OCI-LY7 (cell line): ENCODE measurements around the gene ABCC12.

Experiments
- CTCF ChIP-seq: fragments of 200-600 bp; sonication (generic); conservative IDR thresholded peaks from 2 replicates; pipeline ENCODE4 v1.5.1; 2014; ENCODE audit warnings: mild to moderate bottlenecking, antibody characterized with exemption, low read length, moderate library complexity, mixed read lengths
- EZH2phosphoT487 ChIP-seq: fragments of 200-600 bp; sonication (generic); IDR thresholded peaks from 2 replicates; pipeline ENCODE4 v1.6.1; 2018; ENCODE audit warnings: low read depth, borderline replicate concordance, mild to moderate bottlenecking, mixed run types, antibody characterized with exemption, low read length, moderate library complexity, mixed read lengths

GRCh38 chr16:48117217-48118105, 38.3 kb downstream of the ABCC12 start:
- TF ChIP-seq CTCF (peak; percentile 94), EZH2phosphoT487 (no peak)
